Neural progenitor cell (in vitro differentiated cells): ENCODE results near the gene TWSG1.

Experiments
- CTCF ChIP-seq: fragments of 200-600 bp; sonication (generic); IDR thresholded peaks from 2 replicates; pipeline ENCODE4 v1.5.1; 2017; ENCODE audit warnings: antibody characterized with exemption, mild to moderate bottlenecking
- EZH2 ChIP-seq: fragments of 200-600 bp; sonication (generic); IDR thresholded peaks from 2 replicates; pipeline ENCODE4 v1.6.1; 2017; ENCODE audit warnings: antibody characterized with exemption, mild to moderate bottlenecking, moderate library complexity
- EZH2phosphoT487 ChIP-seq: fragments of 200-600 bp; sonication (generic); IDR thresholded peaks from 2 replicates; pipeline ENCODE4 v1.6.1; 2017; ENCODE audit warnings: antibody characterized with exemption

- TF ChIP-seq CTCF: no peak
- no peak for TF ChIP-seq EZH2
- no peak for TF ChIP-seq EZH2phosphoT487
Observed at GRCh38 chr18:9437672-9438071, 103.1 kb downstream of the TWSG1 start.
